Psoas muscle (tissue), 8 donors: ENCODE results near the gene ARHGAP42. TPM values are rescaled to one million over a fixed set of nuclear protein-coding genes. Genes with fewer than 3 reads are reported as not detected.

ENCODE experiments used
- ATAC-seq, 4 donors: fragments of 200-7000 bp; cut with Tn5 transposase; one replicate each; pipeline ENCODE4 v1.9.1; 2020; ENCODE audit warnings: moderate library complexity in 3 of 4, mild to moderate bottlenecking in 2 of 4
- DNase-seq, 2 donors: peaks; one replicate each; pipeline ENCODE4 v3.0.0-alpha.2; 2020
- H3K27ac ChIP-seq: fragments of 200-600 bp; one replicate; pipeline ENCODE4 v1.8.0; 2022
- H3K27me3 ChIP-seq, 3 donors: fragments of 200-600 bp in 1 of 3; one replicate each; pipeline versions ENCODE4 v1.6.1 to v1.8.0; 2013 to 2022; ENCODE audit warnings: low read length in 2 of 3, mild to moderate bottlenecking in 2 of 3, moderate library complexity in 1 of 3; ENCODE audit not compliant: insufficient read depth in 3 of 3
- H3K36me3 ChIP-seq, 2 donors: fragments of 200-600 bp in 1 of 2; one replicate each; pipeline versions ENCODE4 v1.6.1 to v1.8.0; 2013 to 2022; ENCODE audit warnings: low read depth in 1 of 2, mild to moderate bottlenecking in 1 of 2, moderate library complexity in 1 of 2; ENCODE audit not compliant: insufficient read depth in 1 of 2
- H3K4me1 ChIP-seq: fragments of 200-600 bp; one replicate; pipeline ENCODE4 v1.8.0; 2022
- H3K4me3 ChIP-seq: fragments of 200-600 bp; one replicate; pipeline ENCODE4 v1.8.0; 2022; ENCODE audit warnings: mild to moderate bottlenecking
- H3K9me3 ChIP-seq: fragments of 200-600 bp; one replicate; pipeline ENCODE4 v1.8.0; 2022
- WGBS, 3 donors: extraction: QIAGEN DNeasy Blood & Tissue Kit; methylation state at CpG; one replicate each; pipeline versions ENCODE4 v1.1.6 to v1.1.7; 2013; 5-methylcytosine and 5-hydroxymethylcytosine counted together
- intact Hi-C, 2 donors: fragments of 100-400 bp; cut with DNase I; formaldehyde crosslinking; loops; one replicate each; pipeline versions ENCODE4 v1.11.0 to v1.14.2; 2022
- polyA plus RNA-seq, 3 donors: library from polyadenylated mRNA; stranded (reverse); fragments of 200-250 nt; gene quantifications; one replicate each; pipeline ENCODE4 v1.2.3, GENCODE V29; 2013
- total RNA-seq, 4 donors: library from RNA; stranded (reverse); fragmentation: NEBNext Ultra II Directional in 2 of 4; extraction: Animal tissue kit (Norgen Biotek cat#: 25700) in 2 of 4; gene quantifications; one replicate each; pipeline versions ENCODE4 v1.2.1 to v1.2.4, GENCODE V29; 2021 to 2023
- TF ChIP-seq, protein P1 (sequence below): fragments of 200-600 bp; IDR thresholded peaks from one replicate; pipeline ENCODE4 v1.8.0; 2022; ENCODE audit warnings: antibody characterized with exemption
- donor health status: healthy with polysubstance abuse.
- donor health status: DM: no; HTN: no; CAD: no; lungs with moderate emphysema.
- donor health status: Bipolar disorder and iron deficiency.
- donor health status: healthy.
- donor health status: DM: yes; HTN: yes; CAD: no.
- donor health status: DM: no; HTN: no; CAD: no.
- donor health status: DM: no; HTN: no; CAD: no.
- donor health status: DM: yes; HTN: yes; CAD: no.

The ARHGAP42 gene
- total and polyA plus RNA-seq, 7 donors: 3.8 to 12.3 (median 7.2) TPM

DNA sequence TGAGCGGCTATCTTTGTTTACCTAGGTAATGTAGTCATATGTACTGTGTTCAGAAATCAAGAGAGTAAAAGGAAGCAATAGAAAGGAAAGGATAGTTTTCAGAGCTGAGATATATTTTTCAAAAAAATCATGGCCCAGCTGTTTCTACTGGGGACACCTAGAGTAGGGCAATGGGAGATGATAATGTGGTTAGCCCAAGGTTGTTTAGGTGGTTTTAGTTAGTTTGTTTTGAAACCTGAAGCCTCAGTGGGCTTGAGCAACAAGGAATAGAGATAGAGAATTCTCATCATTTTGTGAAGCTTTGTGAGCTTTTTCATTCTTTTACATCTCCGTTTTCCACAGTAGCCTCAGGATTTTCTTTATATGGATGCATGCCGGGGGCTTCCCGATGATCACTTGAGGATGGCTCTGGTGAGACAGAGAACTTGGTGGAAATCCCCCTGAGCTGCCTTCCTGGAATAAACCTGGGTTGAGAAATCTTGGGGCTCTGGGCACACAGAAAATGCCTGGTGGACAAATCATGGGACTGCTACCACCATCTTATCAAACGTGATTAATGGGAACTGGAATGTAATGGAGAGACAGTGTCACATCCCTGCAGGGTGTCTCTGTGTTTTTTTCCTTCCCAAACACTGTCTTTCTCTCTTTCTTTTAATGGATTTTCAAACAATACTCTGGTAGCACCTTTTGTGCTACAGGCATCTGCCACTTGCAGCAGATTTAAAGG lies 49.0 kb downstream of the ARHGAP42 start:
- Histone ChIP-seq H3K27ac (no peak overlapping the region), H3K27me3 (no peaks in the 10 kb centered on the region), H3K4me1 (peaks cover 18% of the 10 kb centered on the region), H3K9me3 (no peaks in the 10 kb centered on the region), H3K36me3 (no peaks in the 10 kb centered on the region), H3K4me3 (no peak overlapping the region)
- DNase-seq (no peak), ATAC-seq (no peak)
- TF ChIP-seq, protein P1, sequence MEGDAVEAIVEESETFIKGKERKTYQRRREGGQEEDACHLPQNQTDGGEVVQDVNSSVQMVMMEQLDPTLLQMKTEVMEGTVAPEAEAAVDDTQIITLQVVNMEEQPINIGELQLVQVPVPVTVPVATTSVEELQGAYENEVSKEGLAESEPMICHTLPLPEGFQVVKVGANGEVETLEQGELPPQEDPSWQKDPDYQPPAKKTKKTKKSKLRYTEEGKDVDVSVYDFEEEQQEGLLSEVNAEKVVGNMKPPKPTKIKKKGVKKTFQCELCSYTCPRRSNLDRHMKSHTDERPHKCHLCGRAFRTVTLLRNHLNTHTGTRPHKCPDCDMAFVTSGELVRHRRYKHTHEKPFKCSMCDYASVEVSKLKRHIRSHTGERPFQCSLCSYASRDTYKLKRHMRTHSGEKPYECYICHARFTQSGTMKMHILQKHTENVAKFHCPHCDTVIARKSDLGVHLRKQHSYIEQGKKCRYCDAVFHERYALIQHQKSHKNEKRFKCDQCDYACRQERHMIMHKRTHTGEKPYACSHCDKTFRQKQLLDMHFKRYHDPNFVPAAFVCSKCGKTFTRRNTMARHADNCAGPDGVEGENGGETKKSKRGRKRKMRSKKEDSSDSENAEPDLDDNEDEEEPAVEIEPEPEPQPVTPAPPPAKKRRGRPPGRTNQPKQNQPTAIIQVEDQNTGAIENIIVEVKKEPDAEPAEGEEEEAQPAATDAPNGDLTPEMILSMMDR: no peak
- intact Hi-C loops: no loop called here
- WGBS, 3 donors: 87 to 95% (median 88%) methylated on average over 5 of the region's 5 CpGs

DNA sequence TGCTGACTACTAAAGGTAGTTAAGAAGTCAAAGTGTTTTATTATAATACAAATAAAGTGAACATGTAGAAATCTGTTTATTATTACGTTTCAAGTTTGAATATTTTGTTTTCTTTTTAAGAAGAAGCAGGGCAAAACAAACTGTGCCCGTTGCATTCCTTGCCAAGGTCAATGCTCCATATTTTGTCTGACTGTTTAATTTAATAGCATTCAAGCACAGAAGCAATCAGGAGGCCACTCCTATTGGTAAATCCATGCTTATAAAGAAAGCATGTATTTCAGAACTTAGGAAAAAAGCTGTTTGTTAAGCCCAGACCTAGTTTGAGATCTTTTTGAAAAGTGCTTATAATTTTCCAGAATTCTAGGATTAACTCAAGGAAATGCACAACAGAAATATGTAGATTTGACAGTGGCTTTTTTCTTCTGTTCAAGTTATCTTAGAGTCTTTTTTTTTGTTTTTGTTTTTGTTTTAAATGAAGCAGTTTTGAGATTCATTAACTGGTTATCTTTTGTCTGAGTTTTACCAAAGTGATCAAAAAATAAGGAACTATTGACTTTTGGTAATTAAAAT lies 51.7 kb downstream of the ARHGAP42 start:
- no peaks in the 10 kb centered on the region for H3K9me3 ChIP-seq
- H3K4me1 ChIP-seq: peaks cover 20% of the 10 kb centered on the region
- ATAC-seq (no peak), DNase-seq (no peak)
- H3K27ac ChIP-seq: peak overlapping the region; percentile 38
- H3K27me3 ChIP-seq: no peaks in the 10 kb centered on the region
- intact Hi-C loops: no loop called here
- WGBS, 3 donors: 34 to 45% (median 42%) methylated on average over 2 of the region's 2 CpGs
- TF ChIP-seq, protein P1: no peak
- no peak overlapping the region for H3K4me3 ChIP-seq
- H3K36me3 ChIP-seq: no peaks in the 10 kb centered on the region

DNA sequence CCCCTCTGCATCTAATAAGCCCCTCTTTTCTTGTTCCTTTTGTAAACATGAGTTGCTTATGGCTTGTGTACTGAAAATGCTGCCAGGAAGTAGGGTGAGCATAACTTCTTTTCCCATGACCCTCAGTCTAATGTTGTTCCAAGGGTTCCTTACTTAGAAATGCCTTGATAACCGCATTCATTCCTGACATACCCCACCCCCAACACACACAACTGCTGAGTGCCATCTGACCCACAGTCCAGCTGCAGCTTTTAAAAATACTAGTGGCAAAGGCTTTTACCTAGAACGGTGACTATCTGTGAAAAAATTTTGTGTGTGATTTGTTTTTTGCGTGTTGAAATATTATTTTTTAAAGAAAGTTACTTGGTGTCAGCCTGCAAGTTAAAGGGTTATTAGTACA lies 52.6 kb downstream of the ARHGAP42 start:
- TF ChIP-seq, protein P1: no peak
- WGBS, 3 donors: 11 to 20% (median 15%) methylated on average over 3 of the region's 3 CpGs
- Histone ChIP-seq H3K9me3 (no peaks in the 10 kb centered on the region), H3K4me3 (no peak overlapping the region), H3K27ac (peak overlapping the region; percentile 38), H3K36me3 (no peaks in the 10 kb centered on the region), H3K4me1 (peaks cover 20% of the 10 kb centered on the region), H3K27me3 (no peaks in the 10 kb centered on the region)
- intact Hi-C loops: no loop called here
- DNase-seq (no peak), ATAC-seq (peak; percentile 54 to 92 (median 76))

DNA sequence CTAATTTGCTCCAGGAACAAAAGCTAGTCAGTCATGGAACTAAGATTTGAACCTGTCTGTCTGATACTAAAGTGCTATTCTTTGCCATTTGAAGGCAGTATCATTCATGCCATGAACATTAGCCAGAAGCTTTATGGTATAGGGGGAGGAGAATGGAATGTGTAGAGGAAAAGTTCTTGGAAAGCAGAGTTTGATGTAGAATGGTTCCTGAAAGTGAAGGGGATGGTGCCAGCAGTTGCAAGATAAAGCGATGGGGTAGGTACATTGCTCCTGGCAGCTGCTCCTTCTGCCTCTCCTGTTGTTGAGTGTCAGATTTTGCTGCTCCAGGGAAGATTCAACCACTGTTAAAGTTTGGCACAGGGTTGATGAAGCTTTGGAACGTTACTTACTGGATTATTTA lies 53.4 kb downstream of the ARHGAP42 start:
- no peak overlapping the region for H3K4me3 ChIP-seq
- peak overlapping the region; percentile 21 for H3K27ac ChIP-seq
- H3K9me3 ChIP-seq: no peaks in the 10 kb centered on the region
- DNase-seq (no peak), ATAC-seq (no peak)
- peaks cover 20% of the 10 kb centered on the region for H3K4me1 ChIP-seq
- intact Hi-C loops: no loop called here
- TF ChIP-seq, protein P1: no peak
- 22 to 34% (median 28%) methylated on average over 2 of the region's 2 CpGs for WGBS, 3 donors
- no peaks in the 10 kb centered on the region for H3K36me3 ChIP-seq
- no peaks in the 10 kb centered on the region for H3K27me3 ChIP-seq
